Osteocyte (in vitro differentiated cells): ENCODE measurements around the gene DSE. TPM values are rescaled to one million over a fixed set of nuclear protein-coding genes. Genes with fewer than 3 reads are reported as not detected.

Experiments
- DNase-seq: peaks from one replicate; pipeline ENCODE4 v3.0.0; 2021; ENCODE audit warnings: mixed read lengths; ENCODE audit not compliant: unreplicated experiment; ENCODE audit errors: extremely low spot score
- H3K27ac Mint-ChIP-seq: one replicate; pipeline ENCODE4 v1.8.0; 2021; ENCODE audit warnings: mild to moderate bottlenecking, mixed read lengths; ENCODE audit not compliant: unreplicated experiment
- H3K27me3 Mint-ChIP-seq: one replicate; pipeline ENCODE4 v1.8.0; 2021; ENCODE audit warnings: mixed read lengths; ENCODE audit not compliant: unreplicated experiment
- H3K36me3 Mint-ChIP-seq: one replicate; pipeline ENCODE4 v1.8.0; 2021; ENCODE audit warnings: mixed read lengths; ENCODE audit not compliant: unreplicated experiment
- H3K4me1 Mint-ChIP-seq: one replicate; pipeline ENCODE4 v1.8.0; 2021; ENCODE audit warnings: mixed read lengths; ENCODE audit not compliant: unreplicated experiment
- H3K4me3 Mint-ChIP-seq: one replicate; pipeline ENCODE4 v1.8.0; 2021; ENCODE audit warnings: mild to moderate bottlenecking, moderate library complexity, mixed read lengths; ENCODE audit not compliant: unreplicated experiment
- H3K9me3 Mint-ChIP-seq: one replicate; pipeline ENCODE4 v1.8.0; 2021; ENCODE audit warnings: mixed read lengths; ENCODE audit not compliant: unreplicated experiment
- total RNA-seq: library from RNA; stranded (reverse); gene quantifications from 2 replicates; pipeline ENCODE4 v1.2.1, GENCODE V29; 2021
- TF ChIP-seq, protein P1 (sequence below): fragments of 200-600 bp; sonication (generic); IDR thresholded peaks from 2 replicates; pipeline ENCODE4 v1.5.0; 2021; ENCODE audit warnings: antibody characterized with exemption, mild to moderate bottlenecking, moderate library complexity

The DSE gene
- total RNA-seq, 1 donor from 2014 or later = 67.1 TPM

DNA sequence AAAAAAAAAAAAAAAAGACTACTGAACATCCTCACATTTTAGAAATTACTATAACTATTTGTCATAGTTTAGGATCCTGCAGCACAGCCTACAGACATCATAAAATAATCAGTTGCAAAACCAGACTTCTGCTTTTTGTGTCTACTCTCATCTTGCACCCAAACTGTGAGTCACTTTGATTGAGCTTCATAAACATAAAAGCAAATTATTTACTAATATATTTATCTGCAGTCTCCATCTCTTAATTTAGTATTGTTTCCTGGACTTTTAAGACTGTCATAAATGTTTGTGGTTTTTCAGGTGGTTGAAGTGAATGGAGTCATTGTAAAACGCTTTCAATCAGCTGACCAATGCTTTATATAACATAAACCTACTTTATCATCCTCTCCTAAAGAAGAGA is 75.7 kb downstream of the DSE start:
- no peak for DNase-seq
- peaks cover 64% of the 10 kb centered on the region for H3K4me1 Mint-ChIP-seq
- no peaks in the 10 kb centered on the region for H3K9me3 Mint-ChIP-seq
- peak overlapping the region; percentile 94 for H3K27ac Mint-ChIP-seq
- H3K4me3 Mint-ChIP-seq = no peak overlapping the region
- no peaks in the 10 kb centered on the region for H3K36me3 Mint-ChIP-seq
- no peaks in the 10 kb centered on the region for H3K27me3 Mint-ChIP-seq
- TF ChIP-seq, protein P1, sequence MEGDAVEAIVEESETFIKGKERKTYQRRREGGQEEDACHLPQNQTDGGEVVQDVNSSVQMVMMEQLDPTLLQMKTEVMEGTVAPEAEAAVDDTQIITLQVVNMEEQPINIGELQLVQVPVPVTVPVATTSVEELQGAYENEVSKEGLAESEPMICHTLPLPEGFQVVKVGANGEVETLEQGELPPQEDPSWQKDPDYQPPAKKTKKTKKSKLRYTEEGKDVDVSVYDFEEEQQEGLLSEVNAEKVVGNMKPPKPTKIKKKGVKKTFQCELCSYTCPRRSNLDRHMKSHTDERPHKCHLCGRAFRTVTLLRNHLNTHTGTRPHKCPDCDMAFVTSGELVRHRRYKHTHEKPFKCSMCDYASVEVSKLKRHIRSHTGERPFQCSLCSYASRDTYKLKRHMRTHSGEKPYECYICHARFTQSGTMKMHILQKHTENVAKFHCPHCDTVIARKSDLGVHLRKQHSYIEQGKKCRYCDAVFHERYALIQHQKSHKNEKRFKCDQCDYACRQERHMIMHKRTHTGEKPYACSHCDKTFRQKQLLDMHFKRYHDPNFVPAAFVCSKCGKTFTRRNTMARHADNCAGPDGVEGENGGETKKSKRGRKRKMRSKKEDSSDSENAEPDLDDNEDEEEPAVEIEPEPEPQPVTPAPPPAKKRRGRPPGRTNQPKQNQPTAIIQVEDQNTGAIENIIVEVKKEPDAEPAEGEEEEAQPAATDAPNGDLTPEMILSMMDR = no peak

DNA sequence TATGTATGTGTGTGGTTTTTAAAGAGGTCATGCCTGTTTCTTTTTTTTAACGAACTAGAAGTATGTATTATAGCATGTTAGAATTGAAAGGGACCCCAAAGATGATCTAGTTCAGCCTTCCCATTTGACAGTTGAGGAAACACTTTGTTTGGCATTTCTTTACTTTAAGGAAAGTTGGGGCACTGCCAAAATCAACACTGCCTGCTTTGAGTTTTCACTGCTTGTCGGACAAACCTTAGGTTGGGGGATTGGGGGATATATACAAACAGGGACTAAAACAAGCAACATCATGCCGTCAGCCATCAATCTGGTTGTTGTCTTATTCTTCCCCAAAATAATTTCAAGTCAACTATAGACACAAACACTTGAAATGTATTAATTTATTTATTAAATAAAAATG is 76.3 kb downstream of the DSE start:
- H3K27ac Mint-ChIP-seq = peak overlapping the region; percentile 94
- DNase-seq = no peak
- no peaks in the 10 kb centered on the region for H3K9me3 Mint-ChIP-seq
- H3K27me3 Mint-ChIP-seq = no peaks in the 10 kb centered on the region
- H3K36me3 Mint-ChIP-seq = no peaks in the 10 kb centered on the region
- TF ChIP-seq, protein P1 = no peak
- H3K4me1 Mint-ChIP-seq = peaks cover 61% of the 10 kb centered on the region
- peak overlapping the region; percentile 24 for H3K4me3 Mint-ChIP-seq

DNA sequence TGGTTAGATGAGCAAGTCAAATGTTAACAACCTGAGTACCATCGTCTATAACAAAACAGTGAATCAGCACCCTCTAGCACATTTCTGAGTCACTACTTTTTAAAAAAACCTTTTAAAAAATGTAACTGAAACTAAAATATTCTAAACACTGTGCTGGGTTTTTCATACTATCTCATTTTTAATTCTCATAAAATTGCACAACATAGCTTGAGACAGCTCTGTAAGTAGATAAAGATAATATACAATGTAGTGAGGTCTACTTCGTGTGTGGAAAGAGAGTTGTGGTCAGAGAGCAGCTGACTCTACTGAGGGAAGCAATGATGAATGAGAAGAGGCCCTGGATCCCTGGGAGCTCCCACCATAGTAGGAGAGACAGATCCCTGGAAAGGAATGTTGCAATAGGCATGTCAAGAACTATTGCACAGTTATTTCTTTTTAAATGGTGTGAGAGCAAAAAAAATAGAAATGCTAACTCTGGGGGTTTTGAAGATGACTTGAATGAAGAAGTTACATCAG is 76.8 kb downstream of the DSE start:
- H3K27me3 Mint-ChIP-seq = no peaks in the 10 kb centered on the region
- no peak for DNase-seq
- no peaks in the 10 kb centered on the region for H3K9me3 Mint-ChIP-seq
- TF ChIP-seq, protein P1 = peak; percentile 34
- peak overlapping the region; percentile 94 for H3K27ac Mint-ChIP-seq
- peaks cover 56% of the 10 kb centered on the region for H3K4me1 Mint-ChIP-seq
- H3K36me3 Mint-ChIP-seq = no peaks in the 10 kb centered on the region
- H3K4me3 Mint-ChIP-seq = peak overlapping the region; percentile 28

DNA sequence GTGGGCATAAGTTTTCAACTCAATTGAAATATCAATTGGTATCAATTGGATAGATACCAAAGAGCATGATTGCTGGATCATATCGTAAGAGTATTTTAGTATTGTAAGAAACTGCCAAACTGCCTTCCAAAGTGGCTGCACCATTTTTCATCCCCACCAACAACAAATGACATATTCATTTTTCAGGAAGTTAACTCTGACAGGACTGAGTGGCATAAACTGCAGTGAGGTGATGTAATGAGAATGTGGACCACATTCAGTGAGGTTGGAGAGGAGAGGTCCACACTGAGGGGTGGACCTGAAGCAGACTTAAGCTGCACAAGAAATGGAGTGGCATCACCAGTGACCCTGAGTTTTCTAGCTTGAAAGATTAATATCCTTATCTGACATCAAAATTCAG is 78.8 kb downstream of the DSE start:
- Mint-ChIP-seq H3K9me3 (no peaks in the 10 kb centered on the region), H3K27me3 (no peaks in the 10 kb centered on the region), H3K36me3 (no peaks in the 10 kb centered on the region), H3K4me3 (no peak overlapping the region), H3K4me1 (peaks cover 36% of the 10 kb centered on the region), H3K27ac (no peak overlapping the region)
- TF ChIP-seq, protein P1 = no peak
- no peak for DNase-seq

DNA sequence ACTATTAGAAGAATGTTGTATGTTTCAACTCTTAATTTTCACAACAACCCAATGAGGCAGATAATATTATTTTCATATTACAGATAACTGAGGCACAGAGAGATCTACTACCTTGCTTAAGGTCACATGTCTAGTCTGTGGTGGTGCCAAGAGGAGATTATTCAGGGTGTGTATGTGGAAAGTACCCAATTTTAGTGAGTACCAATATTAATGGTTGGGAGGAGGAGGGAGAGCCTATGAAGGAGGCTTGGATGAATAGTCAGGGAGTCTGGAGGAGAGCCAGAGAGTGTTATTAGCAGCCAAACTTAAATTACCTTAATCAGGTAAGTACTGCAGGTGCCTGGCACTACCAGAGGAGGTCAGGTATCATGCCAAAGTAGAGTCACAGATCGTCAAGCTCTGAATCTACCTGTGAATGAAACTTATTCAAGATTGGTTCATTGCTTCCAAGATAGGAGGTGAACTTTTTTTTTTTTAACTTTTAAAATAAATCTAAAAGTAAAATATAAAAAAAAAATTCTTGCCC is 79.5 kb downstream of the DSE start:
- Mint-ChIP-seq H3K4me3 (no peak overlapping the region), H3K9me3 (no peaks in the 10 kb centered on the region), H3K27me3 (no peaks in the 10 kb centered on the region), H3K4me1 (peaks cover 34% of the 10 kb centered on the region), H3K27ac (no peak overlapping the region), H3K36me3 (no peaks in the 10 kb centered on the region)
- DNase-seq = no peak
- TF ChIP-seq, protein P1 = no peak
